ENCODE data around the gene IKBKG.
"Not testable (repeated sequence)": the region's sequence is repeated elsewhere in the genome, so short reads cannot be mapped to it uniquely, and the experiment has no call there.

IKBKG gene

DNA sequence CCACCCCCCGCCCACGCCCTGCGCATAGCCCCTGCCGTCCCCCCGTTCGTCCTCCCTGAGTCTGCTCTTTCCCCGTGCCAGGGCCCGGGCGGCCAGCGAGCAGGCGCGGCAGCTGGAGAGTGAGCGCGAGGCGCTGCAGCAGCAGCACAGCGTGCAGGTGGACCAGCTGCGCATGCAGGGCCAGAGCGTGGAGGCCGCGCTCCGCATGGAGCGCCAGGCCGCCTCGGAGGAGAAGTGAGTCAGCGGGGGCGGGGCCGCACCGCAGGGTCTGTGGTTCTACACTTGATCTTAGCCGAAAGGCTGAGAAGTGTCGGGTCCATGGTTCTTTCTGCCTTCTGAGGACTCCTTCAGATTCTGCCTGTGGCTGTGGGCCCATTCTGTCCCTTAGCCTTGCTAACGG is 12.9 kb downstream of the IKBKG start:
- DNase-seq, result not testable (repeated sequence)

DNA sequence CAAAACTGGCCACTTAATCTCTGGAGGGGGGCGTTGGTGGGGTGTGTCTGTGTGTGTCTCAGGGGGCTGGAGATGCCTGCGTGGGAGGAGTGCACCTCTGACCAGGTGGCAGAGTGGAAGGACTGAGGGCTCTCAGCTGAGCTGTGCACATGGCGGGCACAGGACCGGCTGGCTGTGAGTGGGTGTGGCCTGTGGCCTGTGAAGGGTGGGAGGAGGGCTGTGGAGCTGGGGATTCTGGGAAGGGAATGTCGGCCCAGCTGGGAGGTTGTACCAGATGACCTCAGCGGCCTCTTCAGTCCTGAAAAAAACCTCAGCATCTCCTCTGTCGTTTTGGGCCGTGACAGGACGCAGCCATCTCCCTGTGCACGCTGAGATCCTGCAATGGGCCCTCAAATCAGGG is 14.9 kb downstream of the IKBKG start:
- not testable (repeated sequence) for DNase-seq

DNA sequence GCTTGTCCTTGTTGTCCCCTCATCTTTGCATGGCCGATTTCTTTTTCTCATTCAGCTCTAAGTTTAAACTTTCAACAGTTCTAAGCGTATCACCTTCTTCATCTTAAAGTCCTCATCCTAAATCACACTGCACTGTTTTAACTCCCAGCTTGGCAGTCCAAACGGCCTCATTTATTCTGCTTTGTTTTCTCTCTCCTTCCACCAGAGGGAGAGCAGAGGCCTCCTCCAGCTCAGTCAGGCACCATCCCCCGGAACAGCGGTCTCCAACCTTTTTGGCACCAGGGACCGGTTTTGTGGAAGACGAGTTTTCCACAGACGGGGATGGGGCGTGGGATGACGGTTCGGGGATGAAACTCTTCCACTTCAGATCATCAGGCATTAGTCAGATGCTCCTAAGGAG is 22.9 kb downstream of the IKBKG start:
- not testable (repeated sequence) for DNase-seq

DNA sequence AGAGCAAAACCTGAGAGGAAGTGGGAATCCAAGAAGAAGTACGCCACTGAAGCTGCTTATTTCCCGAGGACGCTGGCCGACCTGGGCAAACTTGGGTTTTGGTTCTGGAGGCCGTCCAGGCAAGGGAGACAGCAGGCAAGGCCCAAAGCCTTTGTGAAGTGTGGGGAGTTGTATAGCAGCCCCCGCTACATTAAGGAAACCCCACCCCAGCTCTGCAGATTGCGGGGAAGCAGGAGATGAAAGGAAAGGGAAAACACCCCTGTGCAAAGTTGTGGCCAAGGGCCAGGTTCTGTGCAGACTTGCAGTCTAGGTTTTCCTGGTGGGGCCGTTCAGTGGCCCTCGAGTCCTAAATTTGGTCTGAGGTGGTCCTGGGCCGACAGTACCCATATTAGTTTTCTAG is 25.6 kb downstream of the IKBKG start:
- not testable (repeated sequence) for DNase-seq

DNA sequence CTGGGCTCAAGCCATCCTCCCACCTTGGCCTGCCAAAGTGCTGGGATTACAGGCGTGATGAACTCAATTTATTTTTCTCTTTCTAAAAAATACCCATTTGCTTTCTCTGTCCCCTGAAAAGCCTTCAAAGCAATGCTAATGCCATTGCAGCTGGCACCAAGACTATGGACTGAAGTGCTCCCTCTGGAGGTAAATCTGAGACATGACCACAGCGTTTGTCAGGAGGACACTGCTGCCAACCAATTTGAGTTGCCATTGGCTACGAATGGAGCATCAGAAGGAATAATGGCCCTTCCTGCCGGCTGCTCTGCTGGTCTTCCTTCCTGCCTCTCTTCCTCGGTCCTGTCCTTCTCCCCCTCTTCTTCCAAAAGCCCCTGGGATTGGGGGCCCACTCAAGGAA is 27.7 kb downstream of the IKBKG start:
- DNase-seq, result not testable (repeated sequence)

DNA sequence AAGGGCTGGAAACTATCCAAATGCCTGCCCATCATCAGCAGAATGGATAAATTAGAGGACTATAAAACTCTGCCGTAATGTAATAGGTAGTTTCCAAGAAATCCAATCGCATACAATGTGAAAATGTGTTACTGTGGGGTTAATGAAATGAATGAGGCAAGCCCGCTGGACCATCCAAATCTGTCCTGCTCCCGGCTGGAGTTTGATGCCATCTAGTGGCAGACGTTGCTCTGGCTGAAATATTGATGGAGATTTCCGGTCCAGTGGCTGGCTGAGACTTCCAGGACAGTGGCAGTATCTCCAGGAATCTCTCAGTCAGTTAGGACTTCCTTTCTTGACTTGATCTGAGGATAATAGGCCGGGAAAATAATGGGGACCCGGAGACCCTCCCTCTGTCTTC is 35.6 kb downstream of the IKBKG start:
- not testable (repeated sequence) for DNase-seq

DNA sequence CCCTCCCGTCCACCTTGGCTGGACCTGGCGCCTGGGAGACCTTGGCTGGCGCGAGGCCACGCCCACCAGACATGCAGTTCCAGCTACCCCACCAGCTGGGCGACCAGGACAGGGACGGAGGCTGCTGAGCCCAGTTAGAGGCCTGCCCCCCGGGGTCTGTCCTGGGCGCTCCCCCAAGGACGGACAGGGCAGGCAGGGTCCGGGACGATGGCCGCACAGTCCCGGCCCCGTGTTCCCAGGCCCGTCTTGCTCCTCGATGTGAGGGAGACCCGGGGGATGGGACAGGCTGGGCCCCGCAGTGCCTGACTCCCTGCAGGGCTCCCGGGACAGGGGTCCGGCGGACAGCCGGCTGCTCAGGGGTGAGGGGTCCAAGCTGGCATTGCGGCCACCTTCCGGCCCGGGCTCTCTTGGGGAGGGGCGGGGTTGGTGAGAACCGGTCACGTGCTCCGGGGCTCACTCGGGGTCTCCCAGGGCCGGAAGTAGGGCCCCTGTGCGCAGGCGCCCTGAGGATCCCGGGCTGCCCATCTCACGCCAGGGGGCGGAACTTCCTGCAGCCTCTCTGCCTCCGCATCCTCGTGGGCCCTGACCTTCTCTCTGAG is 37.3 kb downstream of the IKBKG start, which contains the start of gene CTAG1A:
TSS of gene CTAG1A (plus strand) at position 549 of the 599 bp plus-strand sequence. CDS start 74 bp downstream, outside the sequence.
- not testable (repeated sequence) for DNase-seq

DNA sequence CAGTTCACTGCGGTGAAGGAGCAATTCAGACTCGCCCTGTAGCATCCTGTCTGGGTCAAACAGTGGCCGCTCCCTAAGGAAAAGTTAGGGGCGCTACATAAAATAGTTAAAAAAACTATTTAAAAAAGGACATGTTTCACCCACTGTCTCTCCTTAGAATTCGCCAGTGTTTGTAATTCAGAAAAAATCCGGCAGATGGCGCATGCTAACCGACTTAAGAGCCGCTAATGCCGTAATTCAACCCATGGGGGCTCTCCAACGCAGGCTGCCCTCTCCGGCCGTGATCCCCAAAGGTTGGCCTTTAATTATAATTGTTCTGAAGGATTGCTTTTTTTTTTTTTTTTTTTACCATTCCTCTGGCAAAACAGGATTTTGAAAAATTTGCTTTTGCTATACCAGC is 43.0 kb downstream of the IKBKG start:
- DNase-seq, result not testable (repeated sequence)

DNA sequence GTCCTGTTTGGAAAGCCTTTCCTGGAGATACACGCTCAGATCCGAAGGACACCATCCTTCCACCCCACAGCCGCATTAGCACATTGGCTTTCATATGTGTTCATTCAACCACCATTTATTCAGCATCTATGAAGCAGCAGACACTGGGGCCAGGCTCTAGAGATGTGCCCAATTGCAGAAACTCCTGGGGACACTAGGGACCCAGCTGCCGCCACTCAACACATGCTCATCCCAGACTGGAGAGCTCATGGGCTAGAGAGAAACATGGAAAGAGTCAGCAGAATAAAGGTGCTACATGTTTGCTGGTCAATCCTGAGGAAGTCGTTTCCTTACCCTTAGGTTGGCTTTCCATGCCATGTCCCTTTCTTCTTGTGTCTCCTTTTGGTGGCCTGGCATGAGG is 45.1 kb downstream of the IKBKG start:
- DNase-seq, result no peak

DNA sequence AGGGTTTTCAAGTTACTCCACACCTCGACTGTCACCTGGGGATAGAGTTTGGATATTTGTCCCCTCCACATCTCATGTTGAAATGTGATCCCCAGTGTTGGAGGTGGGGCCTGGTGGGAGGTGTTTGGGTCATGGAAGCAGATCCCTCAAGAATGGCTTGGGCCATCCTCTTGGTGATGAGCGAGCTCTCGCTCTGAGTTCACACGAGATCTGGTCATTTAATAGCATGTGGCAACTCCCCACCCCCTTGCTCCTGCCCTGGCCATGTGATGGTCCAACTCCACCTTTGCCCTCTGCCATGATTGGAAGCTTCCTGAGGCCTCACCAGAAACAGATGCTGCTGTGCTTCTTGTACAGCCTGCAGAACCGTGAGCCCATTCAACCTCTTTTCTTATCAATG is 45.8 kb downstream of the IKBKG start:
- DNase-seq, result no peak

DNA sequence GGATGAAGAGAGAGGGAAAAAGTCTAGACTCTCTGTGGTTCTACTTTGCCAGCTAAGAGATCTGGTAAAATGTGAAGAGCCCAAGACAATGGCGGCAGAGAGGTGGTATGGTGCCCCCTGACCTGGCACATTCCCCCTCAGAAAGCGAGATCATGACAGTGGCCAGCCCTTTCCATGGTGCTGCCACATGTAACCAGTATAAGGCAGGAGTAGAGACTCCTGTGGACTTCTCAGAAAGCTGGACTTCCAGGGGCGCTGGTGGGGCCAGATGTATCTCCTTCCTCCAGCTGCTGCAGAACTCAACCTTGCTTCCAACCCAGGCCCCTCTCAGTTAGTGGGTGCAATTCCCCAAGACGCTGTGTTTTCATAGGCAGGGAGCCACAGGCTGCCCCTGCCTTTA is 47.1 kb downstream of the IKBKG start:
- DNase-seq, result no peak

DNA sequence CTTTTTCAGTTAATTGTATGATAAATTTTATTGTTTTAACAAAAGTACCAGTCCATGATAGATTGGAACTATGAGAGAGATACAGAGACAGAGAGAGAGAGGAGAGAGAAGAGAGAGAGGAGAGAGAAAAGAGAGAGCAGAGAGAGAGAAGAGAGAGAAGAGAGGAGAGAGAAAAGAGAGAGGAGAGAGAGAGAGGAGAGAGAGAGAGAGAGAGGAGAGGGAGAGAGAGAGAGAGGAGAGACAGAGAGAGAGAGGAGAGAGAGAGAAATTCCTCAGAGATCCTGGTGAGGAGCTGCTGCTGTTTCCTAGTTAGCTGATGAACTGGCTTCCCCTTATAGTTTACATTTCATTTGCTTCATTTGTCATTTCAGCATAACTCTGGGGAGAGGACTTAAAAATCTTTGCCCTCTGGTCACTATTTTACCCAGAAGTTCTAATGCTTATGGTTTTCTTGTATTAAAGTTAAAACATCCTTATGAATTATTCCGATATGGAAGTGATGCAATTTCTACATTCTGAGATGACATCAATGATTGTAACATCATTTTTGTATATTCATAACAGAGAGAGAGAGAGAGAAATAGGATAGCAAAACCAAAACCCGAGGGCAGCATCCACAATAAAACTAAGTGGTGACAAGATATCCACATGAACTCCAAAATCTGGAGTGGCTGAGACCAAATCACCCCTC is 48.3 kb downstream of the IKBKG start:
- DNase-seq, result no peak

DNA sequence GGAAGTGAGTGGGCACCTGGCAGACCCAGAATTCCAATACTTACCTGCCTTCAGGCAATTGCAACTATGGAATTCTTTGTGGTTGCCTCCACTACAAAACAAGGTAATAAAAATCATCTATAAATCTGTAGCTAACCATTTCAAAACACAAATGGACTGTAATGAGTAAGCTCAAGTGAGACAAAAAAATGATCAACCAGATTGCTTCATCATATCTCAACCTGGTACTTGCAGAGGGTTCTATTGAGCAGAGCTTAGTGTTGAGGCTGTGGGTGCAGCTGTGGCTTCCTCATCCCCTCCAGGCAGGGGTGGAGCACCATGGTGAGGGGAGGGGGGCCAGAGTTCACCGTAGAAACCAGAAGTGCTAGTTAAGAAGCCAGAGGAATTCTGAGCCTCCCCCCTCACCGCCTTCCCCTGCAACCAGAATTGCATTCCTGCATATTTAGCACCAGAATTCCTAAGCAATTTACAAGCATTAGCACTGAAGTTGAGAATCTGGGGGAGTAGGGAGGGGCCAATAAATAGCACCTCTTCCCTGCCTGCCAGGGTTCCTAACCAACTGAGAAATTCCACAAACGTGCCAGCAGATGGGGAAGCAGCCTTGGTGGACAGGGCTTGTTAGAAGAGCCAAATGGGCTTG is 49.0 kb downstream of the IKBKG start:
- DNase-seq, result no peak

DNA sequence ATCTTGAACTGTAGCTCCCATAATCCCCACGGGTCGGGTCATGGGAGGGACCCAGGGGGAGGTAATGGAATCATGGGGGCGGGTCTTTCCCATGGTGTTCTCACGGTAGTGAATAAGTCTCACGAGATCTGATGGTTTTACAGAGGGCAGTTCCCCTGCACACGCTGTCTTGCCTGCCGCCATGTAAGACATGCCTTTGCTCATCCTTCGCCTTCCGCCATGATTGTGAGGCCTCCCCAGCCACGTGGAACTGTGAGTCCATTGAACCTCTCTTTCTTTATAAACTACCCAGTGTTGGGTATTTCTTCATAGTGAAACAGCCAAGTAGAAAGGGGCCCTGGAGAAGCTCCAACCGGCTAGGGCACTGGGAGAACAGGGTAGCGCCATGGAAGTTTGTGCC is 49.8 kb downstream of the IKBKG start:
- DNase-seq, result no peak

DNA sequence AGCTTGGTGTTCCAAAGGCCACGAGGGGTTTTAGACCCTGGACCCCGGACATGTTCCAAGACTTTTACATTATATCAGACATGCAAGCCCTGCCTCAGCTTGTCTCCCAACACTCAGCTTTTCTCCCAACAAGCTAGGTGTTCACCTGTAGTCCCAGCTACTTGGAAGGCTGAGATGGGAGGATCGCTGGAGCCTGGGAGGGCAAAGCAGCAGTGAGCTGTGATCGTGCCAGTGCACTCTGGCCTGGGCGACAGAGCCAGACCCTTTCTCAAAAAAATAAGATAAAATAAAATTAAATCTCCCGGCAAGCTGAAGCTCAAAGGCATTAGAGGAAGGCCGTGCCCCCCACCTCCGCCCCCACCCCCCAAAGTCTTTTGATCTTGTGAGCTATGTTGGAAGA is 51.2 kb downstream of the IKBKG start:
- DNase-seq, result no peak

DNA sequence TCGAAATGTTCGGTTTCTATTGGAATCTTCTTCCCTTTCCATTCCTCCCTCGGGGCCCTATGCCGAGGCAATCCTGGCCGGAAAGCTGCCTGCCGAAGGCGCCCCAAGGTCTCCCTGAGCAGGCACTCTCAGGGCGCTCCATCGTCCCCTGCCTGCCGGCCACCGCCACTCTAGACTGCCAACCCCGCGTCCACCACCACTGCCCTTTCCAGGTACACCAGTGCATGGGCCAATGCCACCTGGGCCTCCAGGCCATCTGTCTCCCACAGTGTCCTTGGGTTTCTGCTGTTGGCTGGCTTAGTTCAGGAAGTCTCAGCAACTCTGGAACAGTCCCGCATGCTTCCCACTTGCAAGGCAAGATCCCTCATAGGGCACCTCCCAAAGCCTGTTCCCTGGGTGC is 52.1 kb downstream of the IKBKG start:
- no peak for DNase-seq

DNA sequence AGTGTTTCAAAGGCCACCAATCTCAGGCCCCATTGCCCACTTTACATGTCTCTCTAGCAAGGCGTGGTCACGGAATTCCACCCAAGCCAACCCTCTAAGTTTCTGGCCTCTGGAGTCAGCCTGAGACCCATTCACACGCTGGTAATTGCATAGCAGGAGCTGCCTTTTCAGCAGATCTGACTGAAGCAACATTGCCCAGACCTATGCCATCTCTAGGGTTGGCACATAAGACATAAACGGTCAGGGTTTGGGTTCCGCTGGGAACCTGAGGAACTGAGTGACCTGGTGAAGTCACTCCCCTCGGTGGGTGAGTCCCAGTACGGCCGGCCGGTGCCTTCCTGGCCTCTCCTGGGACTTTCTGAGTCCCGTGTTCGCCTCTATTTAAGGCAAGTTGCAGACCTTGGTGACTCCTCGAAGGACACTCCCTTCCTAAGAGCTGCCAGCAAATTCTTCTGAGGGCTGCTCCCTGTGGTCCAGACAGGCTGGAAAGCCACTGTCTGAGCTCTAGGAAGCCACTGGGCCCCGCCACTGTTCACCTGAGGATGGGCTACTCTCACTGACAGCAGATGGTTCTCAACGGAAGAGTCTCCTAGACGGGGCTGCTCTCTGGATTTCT is 53.4 kb downstream of the IKBKG start:
- no peak for DNase-seq

DNA sequence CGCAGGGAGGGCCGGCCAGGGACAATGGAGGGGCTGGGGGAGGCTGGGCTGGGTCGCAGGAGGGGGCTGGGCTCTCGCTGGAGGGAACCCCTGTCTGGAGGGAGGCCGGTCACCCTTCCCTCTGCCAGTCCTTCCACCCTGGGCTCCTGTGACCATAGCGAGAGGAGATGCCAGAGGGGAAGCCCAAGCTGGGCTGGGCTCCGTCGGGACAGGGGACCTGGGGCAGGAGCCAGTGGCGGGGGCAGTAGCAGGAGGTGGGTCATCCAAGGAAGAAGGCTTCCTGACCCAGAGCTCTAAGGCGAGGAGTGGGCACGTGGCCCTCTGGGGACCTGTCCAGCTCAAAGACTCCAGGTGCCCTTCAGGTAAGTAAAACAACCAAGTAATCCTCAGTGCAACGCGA is 54.8 kb downstream of the IKBKG start:
- DNase-seq, result no peak

DNA sequence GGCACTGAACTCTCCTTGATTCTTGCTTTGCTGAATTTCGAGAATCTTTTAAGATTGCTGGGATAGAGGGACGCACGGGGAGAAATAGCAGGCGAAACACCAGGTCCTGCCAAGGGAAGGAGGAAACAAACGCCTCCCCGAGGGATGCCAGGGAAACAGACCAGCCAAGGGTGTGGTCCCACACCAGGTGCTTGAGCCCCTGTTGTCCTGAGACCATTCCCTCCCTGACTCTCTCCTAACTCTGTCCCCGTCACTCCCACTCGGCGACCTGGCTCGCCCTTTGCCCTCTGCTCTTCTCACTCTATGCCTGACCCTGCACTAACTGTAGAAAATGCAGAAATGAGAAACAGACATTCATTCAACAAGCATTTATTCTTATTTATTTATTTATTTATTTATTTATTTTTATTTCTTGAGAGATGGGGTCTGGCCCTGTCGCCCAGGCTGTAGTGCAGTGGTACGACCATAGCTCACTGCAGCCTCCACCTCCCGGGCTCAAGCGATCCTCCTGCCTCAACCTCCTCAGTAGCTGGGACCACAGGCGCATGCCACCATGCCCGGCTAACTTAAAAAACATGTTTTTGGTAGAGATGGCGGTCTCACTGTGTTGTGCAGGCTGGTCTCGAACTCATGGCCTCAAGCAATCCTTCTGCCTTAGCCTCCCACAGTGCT is 55.5 kb downstream of the IKBKG start:
- DNase-seq, result no peak

DNA sequence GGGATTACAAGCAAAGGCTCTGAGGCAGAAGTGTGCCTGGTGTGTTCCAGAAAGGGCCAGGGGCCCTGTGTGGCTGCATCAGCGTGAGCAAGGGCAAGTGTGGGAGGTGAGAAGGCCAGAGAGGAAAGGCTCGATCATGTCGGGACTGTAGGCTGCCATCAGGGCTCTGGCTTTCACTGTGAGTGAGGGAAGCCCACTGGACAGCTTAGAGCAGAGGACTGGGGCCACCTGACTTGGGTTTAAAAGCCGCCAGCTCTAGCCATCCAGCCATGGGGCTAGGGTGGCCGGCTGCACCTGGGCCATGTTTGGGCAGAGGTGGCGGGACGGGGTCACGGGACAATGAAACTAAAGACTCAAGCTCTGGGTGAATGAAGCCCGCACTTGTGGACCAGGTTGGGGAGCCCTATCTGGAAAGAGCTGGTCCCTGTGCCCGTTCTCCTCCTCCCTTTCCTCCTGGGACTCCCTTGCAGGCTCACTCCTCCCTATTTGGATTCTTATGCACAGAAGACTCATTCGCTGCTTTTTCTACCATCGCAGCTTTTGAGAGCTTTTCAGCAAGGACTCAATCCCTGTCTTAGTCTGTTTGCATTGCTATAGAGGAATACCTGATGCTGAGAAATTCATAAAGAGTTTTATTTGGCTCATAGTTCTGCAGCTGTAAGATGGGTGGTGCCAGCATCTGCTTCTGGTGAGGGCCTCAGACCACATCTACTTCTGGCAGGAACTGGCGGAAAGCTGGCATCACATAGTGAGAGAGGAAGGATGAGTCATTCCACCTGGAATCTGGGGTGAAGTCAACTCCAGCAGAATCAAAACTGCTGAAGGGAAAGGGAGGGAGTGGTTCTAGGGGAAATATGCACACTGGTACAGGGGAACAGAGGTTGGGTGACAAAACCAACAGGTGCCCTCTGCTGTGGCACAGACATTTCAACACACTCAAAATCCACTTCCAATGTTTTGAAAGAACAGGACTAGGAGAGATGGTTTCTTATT is 56.3 kb downstream of the IKBKG start:
- DNase-seq, result peak; percentile 3

DNA sequence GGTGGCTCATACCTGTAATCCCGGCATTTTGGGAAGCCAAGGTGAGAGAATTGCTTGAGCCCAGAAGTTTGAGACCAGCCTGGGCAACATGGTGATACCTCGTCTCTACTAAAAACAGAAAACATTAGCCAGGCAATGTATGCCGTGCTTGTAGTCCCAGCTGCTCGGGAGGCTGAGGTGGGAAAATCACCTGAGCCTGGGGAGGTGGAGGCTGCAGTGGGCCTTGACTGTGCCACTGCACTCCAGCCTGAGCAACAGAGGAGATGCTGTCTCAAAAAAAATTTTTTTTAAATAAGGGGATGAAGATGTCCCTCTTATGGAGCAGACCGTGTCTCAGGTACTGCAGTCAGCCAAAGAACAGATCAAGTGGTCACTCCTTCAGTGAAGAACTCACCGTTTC is 58.1 kb downstream of the IKBKG start:
- no peak for DNase-seq

DNA sequence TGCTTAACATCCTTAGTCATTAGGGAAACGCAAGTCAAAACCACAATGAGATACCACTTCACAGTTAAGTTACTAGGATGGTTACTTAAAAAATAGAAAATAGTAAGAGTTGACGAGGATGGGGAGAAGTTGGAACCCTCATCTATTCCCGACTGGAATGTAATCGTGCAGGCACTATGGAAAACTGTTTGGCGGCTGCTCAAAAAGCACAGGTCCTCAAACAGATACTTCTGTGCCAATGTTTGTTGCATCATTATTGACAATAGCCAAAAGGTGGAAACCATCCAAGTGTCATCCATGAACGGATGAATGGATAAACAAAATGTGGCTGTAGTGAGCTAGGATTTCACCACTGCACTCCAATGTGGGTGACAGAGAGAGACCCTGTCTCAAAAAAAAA is 60.0 kb downstream of the IKBKG start:
- DNase-seq, result peak; percentile 91
